Muscle layer of duodenum (tissue), 2 donors: ENCODE data around the gene HTT-AS.
"Not testable (repeated sequence)": the region's sequence is repeated elsewhere in the genome, so short reads cannot be mapped to it uniquely, and the experiment has no call there.

Experiments used
- H3K27ac ChIP-seq: one replicate; pipeline ENCODE4 v1.7.0; 2013; ENCODE audit warnings: mild to moderate bottlenecking, low read length
- H3K27me3 ChIP-seq: one replicate; pipeline ENCODE4 v1.7.0; 2013; ENCODE audit warnings: low read depth, mild to moderate bottlenecking, control low read depth, low read length
- H3K36me3 ChIP-seq, 2 donors: one replicate each; pipeline ENCODE4 v1.7.0; 2013; ENCODE audit warnings: low read length in 2 of 2, control low read depth in 1 of 2, mild to moderate bottlenecking in 1 of 2; ENCODE audit not compliant: insufficient read depth in 2 of 2, control insufficient read depth in 1 of 2
- H3K4me1 ChIP-seq, 2 donors: one replicate each; pipeline ENCODE4 v1.7.0; 2013; ENCODE audit warnings: low read length in 2 of 2, mild to moderate bottlenecking in 2 of 2, control low read depth in 1 of 2, moderate library complexity in 1 of 2; ENCODE audit not compliant: insufficient read depth in 2 of 2, control insufficient read depth in 1 of 2
- H3K4me3 ChIP-seq, 2 donors: one replicate each; pipeline ENCODE4 v1.7.0; 2013; ENCODE audit warnings: low read length in 2 of 2, low read depth in 1 of 2, mild to moderate bottlenecking in 1 of 2
- H3K9me3 ChIP-seq, 2 donors: one replicate each; pipeline ENCODE4 v1.7.0; 2013; ENCODE audit warnings: low read length in 2 of 2, control low read depth in 1 of 2, mild to moderate bottlenecking in 1 of 2; ENCODE audit not compliant: control insufficient read depth in 1 of 2
- donor health status: healthy.

HTT-AS gene

GRCh38 chr4:3070709-3071500 is 3.4 kb downstream of the HTT-AS start:
- H3K4me3 ChIP-seq, result no peak overlapping the region
- peaks cover 0 to 5% of the 10 kb centered on the region in 2 donors for H3K4me1 ChIP-seq
- H3K9me3 ChIP-seq, result no peaks in the 10 kb centered on the region
- no peaks in the 10 kb centered on the region for H3K27me3 ChIP-seq
- no peak overlapping the region for H3K27ac ChIP-seq
- no peaks in the 10 kb centered on the region for H3K36me3 ChIP-seq

GRCh38 chr4:3069661-3070199 is 4.6 kb downstream of the HTT-AS start:
- H3K4me1 ChIP-seq, result no peaks in the 10 kb centered on the region
- no peaks in the 10 kb centered on the region for H3K27me3 ChIP-seq
- no peak overlapping the region for H3K27ac ChIP-seq
- H3K36me3 ChIP-seq, result no peaks in the 10 kb centered on the region
- no peaks in the 10 kb centered on the region for H3K9me3 ChIP-seq
- H3K4me3 ChIP-seq, result no peak overlapping the region

GRCh38 chr4:3067473-3068001 is 6.8 kb downstream of the HTT-AS start:
- Histone ChIP-seq H3K4me3 (no peak overlapping the region), H3K36me3 (no peaks in the 10 kb centered on the region), H3K4me1 (no peaks in the 10 kb centered on the region), H3K27ac (no peak overlapping the region), H3K9me3 (no peaks in the 10 kb centered on the region), H3K27me3 (no peaks in the 10 kb centered on the region)

- H3K27me3 ChIP-seq, result no peaks in the 10 kb centered on the region
- H3K4me1 ChIP-seq, result no peaks in the 10 kb centered on the region
- H3K36me3 ChIP-seq, result no peaks in the 10 kb centered on the region
- no peaks in the 10 kb centered on the region for H3K9me3 ChIP-seq
- no peak overlapping the region for H3K27ac ChIP-seq
- H3K4me3 ChIP-seq, result no peak overlapping the region
Observed at GRCh38 chr4:3066836-3067400, 7.4 kb downstream of the HTT-AS start.

- no peaks in the 10 kb centered on the region for H3K36me3 ChIP-seq
- no peaks in the 10 kb centered on the region for H3K9me3 ChIP-seq
- H3K27ac ChIP-seq, result no peak overlapping the region
- H3K27me3 ChIP-seq, result no peaks in the 10 kb centered on the region
- no peaks in the 10 kb centered on the region for H3K4me1 ChIP-seq
- H3K4me3 ChIP-seq, result no peak overlapping the region
Observed at GRCh38 chr4:3065551-3065950, 8.8 kb downstream of the HTT-AS start.

- Histone ChIP-seq H3K4me3 (no peak overlapping the region), H3K36me3 (no peaks in the 10 kb centered on the region), H3K4me1 (no peaks in the 10 kb centered on the region), H3K9me3 (no peaks in the 10 kb centered on the region), H3K27ac (no peak overlapping the region), H3K27me3 (no peaks in the 10 kb centered on the region)
Observed at GRCh38 chr4:3062471-3062870, 11.9 kb downstream of the HTT-AS start.

- Histone ChIP-seq H3K27ac (no peak overlapping the region), H3K36me3 (no peaks in the 10 kb centered on the region), H3K9me3 (peaks cover 0 to under 1% of the 10 kb centered on the region in 2 donors), H3K27me3 (no peaks in the 10 kb centered on the region), H3K4me3 (no peak overlapping the region), H3K4me1 (no peaks in the 10 kb centered on the region)
Observed at GRCh38 chr4:3060946-3061345, 13.4 kb downstream of the HTT-AS start.

- Histone ChIP-seq H3K4me3 (no peak overlapping the region), H3K9me3 (peaks cover 0 to 4% of the 10 kb centered on the region in 2 donors), H3K27ac (no peak overlapping the region), H3K27me3 (no peaks in the 10 kb centered on the region), H3K36me3 (no peaks in the 10 kb centered on the region), H3K4me1 (no peaks in the 10 kb centered on the region)
Observed at GRCh38 chr4:3059943-3060342, 14.4 kb downstream of the HTT-AS start.

GRCh38 chr4:3054169-3054759 is 20.1 kb downstream of the HTT-AS start:
- H3K4me1 ChIP-seq, result no peaks in the 10 kb centered on the region
- H3K9me3 ChIP-seq, result peaks cover 0 to 4% of the 10 kb centered on the region in 2 donors
- H3K4me3 ChIP-seq, result no peak overlapping the region
- no peak overlapping the region for H3K27ac ChIP-seq
- H3K27me3 ChIP-seq, result no peaks in the 10 kb centered on the region
- no peaks in the 10 kb centered on the region for H3K36me3 ChIP-seq

GRCh38 chr4:3051141-3051897 is 23.0 kb downstream of the HTT-AS start:
- not testable (repeated sequence) for H3K36me3 ChIP-seq, H3K4me1 ChIP-seq, H3K27me3 ChIP-seq, H3K9me3 ChIP-seq, H3K4me3 ChIP-seq, H3K27ac ChIP-seq
